ENCODE results near the gene ITSN2. TPM values are rescaled to one million over a fixed set of nuclear protein-coding genes. Genes with fewer than 3 reads are reported as not detected.

The ITSN2 gene
- total RNA-seq, 1 donor from 2014 or later, result 19.6 TPM

DNA sequence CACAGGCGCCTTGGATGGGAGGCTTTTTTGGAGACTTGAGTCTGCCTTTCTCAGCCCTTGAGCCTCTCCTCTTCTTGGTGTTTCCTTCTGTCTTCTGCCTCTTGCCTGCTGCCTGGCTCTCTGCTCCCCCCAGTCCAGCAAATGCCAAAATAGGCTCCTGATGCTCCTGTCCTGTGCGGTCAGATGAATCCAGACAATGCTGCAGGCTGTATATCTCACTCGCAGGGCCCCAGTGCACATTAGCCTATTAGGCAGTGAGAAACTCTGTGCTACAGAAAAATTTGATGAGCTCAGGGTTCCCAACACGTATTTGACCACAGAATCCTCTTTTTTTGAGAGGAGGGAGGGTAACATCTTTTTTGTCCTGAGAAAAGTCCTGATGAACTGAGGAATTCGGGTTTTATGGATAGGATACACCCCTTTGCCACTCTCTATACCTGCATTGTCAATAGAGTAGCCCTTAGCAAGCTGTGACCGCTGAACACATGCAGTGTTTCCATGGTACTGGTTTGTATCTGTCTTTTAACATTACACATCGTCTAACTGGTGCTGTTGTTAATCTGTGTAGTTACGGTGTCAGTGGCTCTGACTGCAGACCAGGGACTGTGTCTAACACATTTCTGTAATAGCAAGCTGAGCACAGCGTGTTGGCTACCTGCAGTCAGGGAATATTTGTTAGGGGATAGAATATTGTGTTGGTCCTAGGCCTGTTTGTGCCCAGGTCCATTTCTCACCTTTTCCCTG, 134.7 kb downstream of the ITSN2 start:
- TF ChIP-seq, protein P1, sequence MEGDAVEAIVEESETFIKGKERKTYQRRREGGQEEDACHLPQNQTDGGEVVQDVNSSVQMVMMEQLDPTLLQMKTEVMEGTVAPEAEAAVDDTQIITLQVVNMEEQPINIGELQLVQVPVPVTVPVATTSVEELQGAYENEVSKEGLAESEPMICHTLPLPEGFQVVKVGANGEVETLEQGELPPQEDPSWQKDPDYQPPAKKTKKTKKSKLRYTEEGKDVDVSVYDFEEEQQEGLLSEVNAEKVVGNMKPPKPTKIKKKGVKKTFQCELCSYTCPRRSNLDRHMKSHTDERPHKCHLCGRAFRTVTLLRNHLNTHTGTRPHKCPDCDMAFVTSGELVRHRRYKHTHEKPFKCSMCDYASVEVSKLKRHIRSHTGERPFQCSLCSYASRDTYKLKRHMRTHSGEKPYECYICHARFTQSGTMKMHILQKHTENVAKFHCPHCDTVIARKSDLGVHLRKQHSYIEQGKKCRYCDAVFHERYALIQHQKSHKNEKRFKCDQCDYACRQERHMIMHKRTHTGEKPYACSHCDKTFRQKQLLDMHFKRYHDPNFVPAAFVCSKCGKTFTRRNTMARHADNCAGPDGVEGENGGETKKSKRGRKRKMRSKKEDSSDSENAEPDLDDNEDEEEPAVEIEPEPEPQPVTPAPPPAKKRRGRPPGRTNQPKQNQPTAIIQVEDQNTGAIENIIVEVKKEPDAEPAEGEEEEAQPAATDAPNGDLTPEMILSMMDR (IDR thresholded peaks at IDR 0.05; ENCODE audit: unreplicated experiment), result no peak
- no peaks in the 10 kb centered on the region for H3K4me1 Mint-ChIP-seq
- H3K27ac Mint-ChIP-seq, result peak overlapping the region; percentile 55
- no peak overlapping the region for H3K4me3 Mint-ChIP-seq
- no peaks in the 10 kb centered on the region for H3K36me3 Mint-ChIP-seq
- H3K9me3 Mint-ChIP-seq, result no peaks in the 10 kb centered on the region
- no peak for DNase-seq (ENCODE audit: low spot score in 2 of 2, unreplicated experiment in 2 of 2)
- H3K27me3 Mint-ChIP-seq (ENCODE audit: low read depth), result no peaks in the 10 kb centered on the region

DNA sequence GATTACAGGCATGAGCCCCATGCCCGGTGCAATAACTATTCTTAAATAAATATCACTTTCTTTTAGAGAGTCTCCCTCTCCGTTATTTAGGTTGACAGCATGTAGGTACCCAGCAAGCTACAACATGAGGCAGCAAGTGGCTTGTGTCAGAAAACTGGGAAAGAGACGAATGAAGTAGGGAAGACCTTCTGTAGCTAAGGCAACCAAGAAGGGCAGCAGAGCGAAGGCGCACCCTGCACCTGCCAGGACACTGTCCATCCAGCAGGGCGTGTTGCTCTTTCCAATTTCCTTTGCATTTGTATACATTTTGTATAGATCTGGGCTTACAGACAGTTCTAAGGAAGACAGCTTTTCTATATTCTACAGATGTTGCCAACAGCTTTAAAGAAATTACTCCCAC, 137.4 kb downstream of the ITSN2 start:
- no peaks in the 10 kb centered on the region for H3K36me3 Mint-ChIP-seq
- H3K4me1 Mint-ChIP-seq, result peaks cover 3% of the 10 kb centered on the region
- H3K27ac Mint-ChIP-seq, result no peak overlapping the region
- no peak overlapping the region for H3K4me3 Mint-ChIP-seq
- no peaks in the 10 kb centered on the region for H3K27me3 Mint-ChIP-seq (ENCODE audit: low read depth)
- TF ChIP-seq, protein P1 (IDR thresholded peaks at IDR 0.05; ENCODE audit: unreplicated experiment), result no peak
- H3K9me3 Mint-ChIP-seq, result no peaks in the 10 kb centered on the region
- no peak for DNase-seq (ENCODE audit: low spot score in 2 of 2, unreplicated experiment in 2 of 2)

DNA sequence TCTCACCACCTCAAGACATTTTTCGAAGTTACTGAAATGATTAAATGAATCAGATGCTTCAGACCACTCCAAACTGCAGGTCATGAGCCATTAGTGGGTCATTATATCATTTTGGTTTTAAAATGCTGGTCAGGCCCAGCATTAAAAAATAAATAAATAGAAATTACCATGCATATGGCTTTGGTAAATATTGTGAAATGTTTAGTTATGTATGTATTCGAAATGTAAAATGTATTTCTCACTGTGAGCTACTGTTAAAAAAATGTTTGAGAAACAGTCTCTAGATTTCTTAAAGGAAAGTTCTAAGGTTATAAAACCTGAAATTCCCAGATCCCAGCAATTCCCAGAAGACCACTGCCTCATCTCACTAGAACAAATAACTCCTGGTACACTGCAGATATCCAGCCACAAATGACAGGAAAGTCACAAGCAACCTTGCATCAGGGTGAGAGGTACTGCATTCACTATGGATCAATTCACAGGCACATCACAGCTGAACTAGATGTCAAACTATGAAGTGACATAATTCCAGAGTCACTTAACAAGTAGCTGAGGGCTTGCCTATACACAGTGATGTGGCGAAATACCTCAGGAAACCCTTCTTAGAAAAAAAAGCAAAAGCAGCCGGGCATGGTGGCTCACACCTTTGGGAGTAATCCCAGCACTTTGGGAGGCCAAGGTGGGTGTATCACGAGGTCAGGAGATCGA, 138.8 kb downstream of the ITSN2 start:
- Mint-ChIP-seq H3K27ac (no peak overlapping the region), H3K4me1 (peaks cover 3% of the 10 kb centered on the region), H3K4me3 (no peak overlapping the region), H3K36me3 (peaks cover 2% of the 10 kb centered on the region), H3K9me3 (no peaks in the 10 kb centered on the region), H3K27me3 (ENCODE audit: low read depth) (no peaks in the 10 kb centered on the region)
- DNase-seq (ENCODE audit: low spot score in 2 of 2, unreplicated experiment in 2 of 2), result no peak
- TF ChIP-seq, protein P1 (IDR thresholded peaks at IDR 0.05; ENCODE audit: unreplicated experiment), result no peak

DNA sequence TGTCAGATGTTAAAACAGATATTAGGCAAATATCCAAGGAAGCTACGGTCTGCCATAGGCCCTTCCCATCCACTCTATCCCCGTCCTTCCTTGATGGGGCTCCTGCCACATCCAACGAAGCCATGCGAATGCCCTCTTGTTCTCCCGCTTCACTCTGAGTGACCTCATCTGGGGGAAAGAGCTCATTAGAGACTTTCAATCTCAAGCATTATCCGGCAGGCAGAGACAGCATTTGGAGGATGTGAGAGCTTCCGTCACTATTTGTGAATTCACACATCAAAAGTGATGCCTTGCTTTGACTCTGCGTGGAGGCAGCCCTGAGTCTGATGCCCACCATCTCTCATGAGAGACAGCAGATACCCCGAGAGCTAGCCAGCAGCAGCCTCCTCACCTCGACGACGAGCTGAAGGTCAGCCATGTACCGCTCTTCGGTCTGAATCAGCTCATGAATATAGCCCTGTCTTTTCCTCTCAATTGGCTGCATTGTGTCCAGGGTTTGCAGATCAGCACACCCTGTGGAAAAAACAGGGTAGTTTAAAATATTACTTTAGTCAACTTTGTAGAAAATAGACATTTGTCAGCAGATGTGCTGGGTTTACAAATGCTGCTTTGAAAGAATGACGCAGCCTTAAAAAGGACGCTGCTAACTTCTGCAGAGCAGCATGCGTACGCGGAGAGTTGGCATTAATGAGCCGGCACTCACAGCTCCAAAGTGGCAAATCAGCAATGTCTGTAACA, 139.6 kb downstream of the ITSN2 start:
- peaks cover 3% of the 10 kb centered on the region for H3K4me1 Mint-ChIP-seq

DNA sequence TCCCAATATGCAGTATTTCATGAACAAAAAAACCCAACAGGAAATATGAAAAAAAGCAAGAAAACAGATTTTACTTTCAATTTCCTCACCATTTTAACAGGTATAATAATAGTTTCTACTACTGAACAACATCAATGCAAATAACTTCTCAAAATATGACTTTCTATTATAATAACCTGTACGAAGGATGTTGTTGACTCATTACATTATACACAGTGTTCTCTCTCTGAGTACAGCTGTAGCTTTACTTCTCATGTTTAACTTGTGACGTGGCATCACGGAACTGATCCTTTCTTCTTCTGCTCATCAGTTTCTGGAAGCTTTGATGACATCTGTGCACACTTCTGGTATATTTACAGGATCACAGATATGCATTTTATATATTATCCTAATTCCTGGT, 145.5 kb downstream of the ITSN2 start:
- H3K4me1 Mint-ChIP-seq, result peaks cover 13% of the 10 kb centered on the region
- peaks cover 18% of the 10 kb centered on the region for H3K36me3 Mint-ChIP-seq
- H3K27me3 Mint-ChIP-seq (ENCODE audit: low read depth), result no peaks in the 10 kb centered on the region
- no peak overlapping the region for H3K4me3 Mint-ChIP-seq
- TF ChIP-seq, protein P1 (IDR thresholded peaks at IDR 0.05; ENCODE audit: unreplicated experiment), result no peak
- H3K27ac Mint-ChIP-seq, result no peak overlapping the region
- H3K9me3 Mint-ChIP-seq, result no peaks in the 10 kb centered on the region
- DNase-seq (ENCODE audit: low spot score in 2 of 2, unreplicated experiment in 2 of 2), result no peak

More for the DNA sequence above, 139.6 kb downstream of the ITSN2 start:
- no peak for DNase-seq (ENCODE audit: low spot score in 2 of 2, unreplicated experiment in 2 of 2)
- H3K27ac Mint-ChIP-seq, result no peak overlapping the region
- no peaks in the 10 kb centered on the region for H3K27me3 Mint-ChIP-seq (ENCODE audit: low read depth)
- no peaks in the 10 kb centered on the region for H3K9me3 Mint-ChIP-seq
- TF ChIP-seq, protein P1 (IDR thresholded peaks at IDR 0.05; ENCODE audit: unreplicated experiment), result no peak
- H3K36me3 Mint-ChIP-seq, result peaks cover 8% of the 10 kb centered on the region
- H3K4me3 Mint-ChIP-seq, result no peak overlapping the region
